ENCODE measurements around the gene NMT1. TPM values are rescaled to one million over a fixed set of nuclear protein-coding genes. Genes with fewer than 3 reads are reported as not detected.

Gene NMT1
- total and polyA plus RNA-seq, 2 of the 13 experiments (the other 11 are each of a cell fraction or from before 2014, with no cell fraction given): 75.7 to 142 TPM

DNA sequence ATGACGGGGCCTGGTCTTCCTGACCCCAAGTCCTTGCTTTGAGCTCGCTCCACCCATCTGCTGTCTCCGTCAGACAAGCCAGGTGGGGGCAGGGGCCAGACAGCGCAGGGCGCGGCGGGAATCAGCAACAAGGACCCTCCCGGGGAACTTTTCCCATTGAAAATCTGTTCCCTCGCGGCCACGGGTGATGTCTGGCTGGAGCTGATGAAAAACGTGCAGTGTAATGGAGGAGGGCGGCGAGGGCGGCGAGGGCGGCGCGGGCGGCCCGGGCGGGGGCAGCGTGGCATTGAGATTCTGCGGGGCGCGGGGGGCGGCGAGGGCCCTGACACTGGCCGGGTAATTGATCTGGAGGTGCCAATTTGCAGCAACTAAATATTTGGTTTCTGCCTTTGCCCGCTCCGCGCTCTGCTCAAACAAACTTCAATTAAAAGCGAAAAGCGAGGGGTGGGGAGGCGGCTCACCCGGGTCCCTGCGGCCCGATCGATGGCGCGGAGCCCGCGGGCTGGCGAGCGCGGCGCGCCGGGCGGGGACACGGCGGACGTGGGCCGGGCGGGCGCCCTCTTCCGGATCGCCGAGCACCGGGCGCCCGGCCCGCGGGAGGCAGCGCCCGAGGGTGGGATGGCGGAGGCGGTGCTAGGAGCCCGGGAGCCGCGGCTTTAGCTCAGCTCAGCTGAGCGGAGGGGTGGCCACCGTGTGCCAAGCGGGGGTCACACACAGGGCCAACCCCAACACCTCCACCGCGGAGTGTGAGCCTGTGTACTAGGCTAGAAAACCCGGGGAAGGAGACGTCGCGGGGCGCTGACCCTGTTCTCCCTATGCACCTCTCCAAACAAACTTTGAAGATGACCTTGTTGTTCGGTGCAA is 42.0 kb upstream of the NMT1 start (continued):
- TF ChIP-seq, protein P1, sequence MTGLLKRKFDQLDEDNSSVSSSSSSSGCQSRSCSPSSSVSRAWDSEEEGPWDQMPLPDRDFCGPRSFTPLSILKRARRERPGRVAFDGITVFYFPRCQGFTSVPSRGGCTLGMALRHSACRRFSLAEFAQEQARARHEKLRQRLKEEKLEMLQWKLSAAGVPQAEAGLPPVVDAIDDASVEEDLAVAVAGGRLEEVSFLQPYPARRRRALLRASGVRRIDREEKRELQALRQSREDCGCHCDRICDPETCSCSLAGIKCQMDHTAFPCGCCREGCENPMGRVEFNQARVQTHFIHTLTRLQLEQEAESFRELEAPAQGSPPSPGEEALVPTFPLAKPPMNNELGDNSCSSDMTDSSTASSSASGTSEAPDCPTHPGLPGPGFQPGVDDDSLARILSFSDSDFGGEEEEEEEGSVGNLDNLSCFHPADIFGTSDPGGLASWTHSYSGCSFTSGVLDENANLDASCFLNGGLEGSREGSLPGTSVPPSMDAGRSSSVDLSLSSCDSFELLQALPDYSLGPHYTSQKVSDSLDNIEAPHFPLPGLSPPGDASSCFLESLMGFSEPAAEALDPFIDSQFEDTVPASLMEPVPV (CRISPR knock-in tag; IDR thresholded peaks at IDR 0.05): 0 out of 2 replicates have a peak, but pooled peaks have one; percentile 28
- TF ChIP-seq, protein P2, sequence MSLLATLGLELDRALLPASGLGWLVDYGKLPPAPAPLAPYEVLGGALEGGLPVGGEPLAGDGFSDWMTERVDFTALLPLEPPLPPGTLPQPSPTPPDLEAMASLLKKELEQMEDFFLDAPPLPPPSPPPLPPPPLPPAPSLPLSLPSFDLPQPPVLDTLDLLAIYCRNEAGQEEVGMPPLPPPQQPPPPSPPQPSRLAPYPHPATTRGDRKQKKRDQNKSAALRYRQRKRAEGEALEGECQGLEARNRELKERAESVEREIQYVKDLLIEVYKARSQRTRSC (CRISPR knock-in tag; IDR thresholded peaks at IDR 0.05; ENCODE audit: low read depth): 0 out of 2 replicates have a peak, but pooled peaks have one; percentile 41
- TF ChIP-seq, protein P3, sequence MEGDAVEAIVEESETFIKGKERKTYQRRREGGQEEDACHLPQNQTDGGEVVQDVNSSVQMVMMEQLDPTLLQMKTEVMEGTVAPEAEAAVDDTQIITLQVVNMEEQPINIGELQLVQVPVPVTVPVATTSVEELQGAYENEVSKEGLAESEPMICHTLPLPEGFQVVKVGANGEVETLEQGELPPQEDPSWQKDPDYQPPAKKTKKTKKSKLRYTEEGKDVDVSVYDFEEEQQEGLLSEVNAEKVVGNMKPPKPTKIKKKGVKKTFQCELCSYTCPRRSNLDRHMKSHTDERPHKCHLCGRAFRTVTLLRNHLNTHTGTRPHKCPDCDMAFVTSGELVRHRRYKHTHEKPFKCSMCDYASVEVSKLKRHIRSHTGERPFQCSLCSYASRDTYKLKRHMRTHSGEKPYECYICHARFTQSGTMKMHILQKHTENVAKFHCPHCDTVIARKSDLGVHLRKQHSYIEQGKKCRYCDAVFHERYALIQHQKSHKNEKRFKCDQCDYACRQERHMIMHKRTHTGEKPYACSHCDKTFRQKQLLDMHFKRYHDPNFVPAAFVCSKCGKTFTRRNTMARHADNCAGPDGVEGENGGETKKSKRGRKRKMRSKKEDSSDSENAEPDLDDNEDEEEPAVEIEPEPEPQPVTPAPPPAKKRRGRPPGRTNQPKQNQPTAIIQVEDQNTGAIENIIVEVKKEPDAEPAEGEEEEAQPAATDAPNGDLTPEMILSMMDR (CRISPR knock-in tag; IDR thresholded peaks at IDR 0.05): peak; percentile 61
- TF ChIP-seq, protein P4, sequence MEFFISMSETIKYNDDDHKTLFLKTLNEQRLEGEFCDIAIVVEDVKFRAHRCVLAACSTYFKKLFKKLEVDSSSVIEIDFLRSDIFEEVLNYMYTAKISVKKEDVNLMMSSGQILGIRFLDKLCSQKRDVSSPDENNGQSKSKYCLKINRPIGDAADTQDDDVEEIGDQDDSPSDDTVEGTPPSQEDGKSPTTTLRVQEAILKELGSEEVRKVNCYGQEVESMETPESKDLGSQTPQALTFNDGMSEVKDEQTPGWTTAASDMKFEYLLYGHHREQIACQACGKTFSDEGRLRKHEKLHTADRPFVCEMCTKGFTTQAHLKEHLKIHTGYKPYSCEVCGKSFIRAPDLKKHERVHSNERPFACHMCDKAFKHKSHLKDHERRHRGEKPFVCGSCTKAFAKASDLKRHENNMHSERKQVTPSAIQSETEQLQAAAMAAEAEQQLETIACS (CRISPR knock-in tag; IDR thresholded peaks at IDR 0.05): no peak
- TF ChIP-seq ZBTB38 (CRISPR knock-in tag; IDR thresholded peaks at IDR 0.05): peak; percentile 15; the same call in 1 of the 2 replicates
- TF ChIP-seq RXRB (CRISPR knock-in tag; IDR thresholded peaks at IDR 0.05; ENCODE audit: borderline replicate concordance): 0 out of 2 replicates have a peak, but pooled peaks have one; percentile 16
- TF ChIP-seq NFE2L1 (CRISPR knock-in tag; IDR thresholded peaks at IDR 0.05; ENCODE audit: borderline replicate concordance): no peak
- TF ChIP-seq ZNF550 (CRISPR knock-in tag; IDR thresholded peaks at IDR 0.05; ENCODE audit: borderline replicate concordance): no peak
- no peak for TF ChIP-seq POLR2A (IDR thresholded peaks at IDR 0.05; ENCODE audit: insufficient read depth in 1 of 2, low read depth in 2 of 2, low read length in 2 of 2)
- peak; percentile 56 for TF ChIP-seq RBM39 (IDR thresholded peaks at IDR 0.05; ENCODE audit: low read depth, low read length, poor library complexity, severe bottlenecking)
- no peak for TF ChIP-seq HNRNPL (IDR thresholded peaks at IDR 0.05; ENCODE audit: low read depth, low read length)
- peak; percentile 6; the same call in 1 of the 2 replicates for TF ChIP-seq RARA (CRISPR knock-in tag; IDR thresholded peaks at IDR 0.05)
- peak; percentile 10; the same call in 1 of the 2 replicates for TF ChIP-seq SALL1 (CRISPR knock-in tag; IDR thresholded peaks at IDR 0.05)
- 0 out of 2 replicates have a peak, but pooled peaks have one; percentile 28 for TF ChIP-seq ERF (CRISPR knock-in tag; IDR thresholded peaks at IDR 0.05)
- TF ChIP-seq ZEB1 (IDR thresholded peaks at IDR 0.05; ENCODE audit: insufficient replicate concordance, low read depth): no peak
- TF ChIP-seq ZNF136 (CRISPR knock-in tag; IDR thresholded peaks at IDR 0.05; ENCODE audit: low read depth): no peak

Data from HepG2 (cell line).